GM18517 (cell line): Measurements from ENCODE around the gene POLR2C.

Source experiments
- ATAC-seq: cut with Tn5 transposase; IDR thresholded peaks from one replicate; pipeline ENCODE4 v1.9.1; 2021; ENCODE audit warnings: mild to moderate bottlenecking, moderate library complexity; ENCODE audit not compliant: unreplicated experiment

Gene POLR2C

DNA sequence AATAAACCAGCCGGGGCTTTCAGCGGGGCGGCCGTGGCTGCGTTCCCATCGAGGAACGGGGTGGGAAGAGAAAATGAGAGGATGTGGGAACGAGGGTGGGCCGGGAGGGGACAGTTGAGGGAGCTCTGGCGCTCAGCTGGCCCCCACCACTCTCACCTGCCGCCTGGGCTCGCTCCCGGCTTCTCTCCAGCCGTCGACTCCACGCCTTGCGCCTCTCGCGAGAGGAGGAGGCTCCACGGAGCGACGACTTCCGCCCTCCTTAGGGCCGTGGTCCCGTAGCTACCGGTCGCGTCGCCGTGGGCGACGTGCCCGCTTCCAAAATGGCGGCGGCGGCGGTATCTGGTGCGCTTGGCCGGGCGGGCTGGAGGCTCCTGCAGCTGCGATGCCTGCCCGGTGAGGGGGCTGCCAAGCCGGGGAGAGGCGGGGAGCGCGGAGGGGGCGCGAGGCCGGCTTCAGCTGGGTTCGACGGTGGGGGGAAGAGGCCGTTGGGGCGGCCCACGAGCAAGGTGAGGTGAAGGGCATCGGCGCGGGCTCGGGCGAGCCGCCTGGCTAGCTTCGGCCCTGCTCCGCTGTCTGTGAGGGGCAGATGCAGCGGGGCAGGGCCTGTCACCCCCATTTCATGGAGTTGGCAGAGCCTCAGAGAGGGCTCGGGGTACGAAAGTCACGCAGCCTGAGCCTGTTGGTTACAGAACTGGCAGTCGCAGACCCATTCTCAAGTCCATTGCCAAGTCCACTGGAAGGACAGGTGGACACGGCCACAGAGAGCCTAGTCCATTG lies 15.1 kb upstream of the POLR2C start, which contains the start of the genes CIAPIN1 and COQ9:
Gene CIAPIN1 (minus strand): TSS at position 200 of the 777 bp plus-strand sequence. CDS start 6,457 bp downstream, outside the sequence.
Gene COQ9 (plus strand): TSS at position 294 of the 777 bp plus-strand sequence. CDS start 27 bp downstream, at position 321.
- peak; percentile 78 for ATAC-seq

- no peak for ATAC-seq
Measured at GRCh38 chr16:57452021-57452420, 10.5 kb upstream of the POLR2C start.

GRCh38 chr16:57462978-57463362 lies 491 bp downstream of the POLR2C start:
- no peak for ATAC-seq

DNA sequence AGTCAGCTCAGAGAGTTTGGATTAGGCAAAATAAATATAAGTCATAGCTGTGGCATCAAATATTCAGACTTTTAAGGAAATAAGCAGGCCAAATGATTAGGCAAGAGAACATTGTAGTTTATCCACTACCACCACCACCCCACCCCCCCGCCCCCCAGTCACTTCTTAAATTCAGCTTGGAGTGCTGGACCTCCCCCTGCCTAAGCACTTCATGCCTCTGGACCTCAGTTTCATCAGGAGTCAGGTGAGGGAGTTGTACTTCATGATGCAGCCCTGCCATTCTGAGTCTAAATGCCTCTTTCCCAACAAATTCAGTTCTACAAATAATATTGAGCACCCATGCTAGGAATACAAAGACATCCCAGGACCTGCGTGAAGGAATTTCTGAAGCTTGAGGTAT lies 2.0 kb downstream of the POLR2C start:
- no peak for ATAC-seq

- no peak for ATAC-seq
Measured at GRCh38 chr16:57468346-57468745, 5.9 kb downstream of the POLR2C start.

- no peak for ATAC-seq
Measured at GRCh38 chr16:57469046-57469445, 6.6 kb downstream of the POLR2C start.

- no peak for ATAC-seq
Measured at GRCh38 chr16:57469917-57470470, 7.5 kb downstream of the POLR2C start.

GRCh38 chr16:57470711-57471110 lies 8.2 kb downstream of the POLR2C start:
- no peak for ATAC-seq

- ATAC-seq = no peak
Measured at GRCh38 chr16:57471209-57471608, 8.7 kb downstream of the POLR2C start.

DNA sequence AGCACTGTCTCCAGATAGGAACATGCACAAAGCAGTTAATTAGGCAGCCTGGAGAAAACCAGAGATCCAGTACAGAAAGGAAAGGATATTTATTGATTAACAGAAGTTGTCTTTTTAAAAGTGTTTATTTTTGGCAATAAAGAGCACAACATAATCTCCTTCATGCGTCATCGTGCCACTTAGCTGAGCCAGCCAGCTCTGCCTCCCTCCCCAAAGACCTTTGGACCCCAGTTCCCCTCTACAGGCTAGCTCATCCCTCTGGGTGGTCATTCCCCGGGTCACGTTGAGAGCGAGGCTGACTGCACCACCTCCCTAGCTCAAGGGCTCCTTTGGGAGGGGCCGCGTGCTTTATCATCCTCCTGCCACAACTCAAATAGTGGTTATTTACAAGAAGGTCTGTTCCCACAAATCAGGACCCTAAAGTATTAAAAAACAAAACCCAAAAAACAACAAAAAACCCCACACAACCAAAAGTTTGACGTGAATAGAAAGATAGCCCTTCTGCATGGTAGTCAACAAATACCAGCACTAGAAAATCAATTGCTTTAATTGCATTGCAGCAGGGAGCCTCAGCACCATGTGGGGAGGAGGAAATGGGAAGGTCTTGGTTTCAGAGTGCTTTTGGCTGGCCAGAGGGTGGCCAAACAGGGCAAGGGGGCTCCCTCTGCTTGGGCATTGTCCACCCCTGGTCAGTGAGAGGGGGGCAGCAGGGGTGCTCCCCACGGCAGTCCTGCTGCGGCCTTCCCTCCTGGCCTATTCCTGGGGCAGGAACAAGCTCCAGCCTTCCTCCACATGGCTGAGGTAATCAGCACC lies 9.6 kb downstream of the POLR2C start:
- no peak for ATAC-seq

GRCh38 chr16:57472665-57473060 lies 10.2 kb downstream of the POLR2C start:
- no peak for ATAC-seq

DNA sequence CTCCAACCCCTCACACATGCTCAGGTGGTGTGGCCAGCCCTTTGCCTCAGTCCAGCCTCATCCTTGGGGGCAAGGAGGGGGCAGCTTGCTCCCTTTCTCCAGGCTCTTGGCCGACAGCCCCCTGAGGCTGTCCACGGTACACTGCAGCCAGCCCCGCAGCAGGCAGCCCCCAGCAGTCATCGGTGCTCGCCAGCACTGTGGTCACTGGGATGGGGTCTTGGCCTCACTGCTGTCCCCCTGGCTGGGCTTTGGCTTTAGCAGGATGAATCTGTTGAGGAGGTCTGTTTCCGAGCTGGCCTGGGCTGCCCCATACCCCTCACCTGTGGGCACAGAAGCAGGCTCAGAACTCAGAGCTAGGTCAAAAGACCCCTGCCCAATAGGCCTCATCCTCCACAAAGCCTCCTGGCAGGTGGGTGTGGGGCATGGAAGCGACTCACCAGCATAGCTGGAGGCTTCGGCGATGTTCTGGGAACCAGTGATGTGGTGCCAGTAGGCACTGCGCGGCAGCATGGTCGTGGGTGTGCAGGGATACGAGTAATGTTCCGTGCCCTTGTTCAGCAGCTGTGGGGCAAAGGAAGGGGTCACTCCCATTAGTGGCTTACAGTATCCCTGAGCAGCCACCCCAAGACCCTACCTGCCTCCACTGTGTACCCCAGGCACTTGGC lies 10.8 kb downstream of the POLR2C start:
- ATAC-seq = no peak

DNA sequence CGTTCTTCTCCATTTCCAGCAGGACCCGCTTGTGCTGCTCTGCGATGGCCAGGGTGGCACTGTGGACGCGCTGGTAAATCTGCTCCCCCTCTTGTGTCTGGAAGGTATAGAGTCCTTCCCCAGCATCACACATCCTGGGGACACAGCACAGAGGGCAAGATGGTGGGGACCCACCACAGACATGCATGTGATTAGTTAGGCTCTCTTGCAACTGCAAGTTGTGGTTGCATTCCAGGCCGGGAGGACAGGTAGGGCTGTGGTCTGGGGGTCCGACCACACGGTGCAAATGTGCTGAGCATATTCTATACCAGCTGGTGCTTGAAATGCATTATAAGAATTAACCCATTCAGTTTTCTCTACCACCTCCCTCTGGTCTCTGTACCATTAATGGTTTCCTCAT lies 11.4 kb downstream of the POLR2C start:
- ATAC-seq = no peak

DNA sequence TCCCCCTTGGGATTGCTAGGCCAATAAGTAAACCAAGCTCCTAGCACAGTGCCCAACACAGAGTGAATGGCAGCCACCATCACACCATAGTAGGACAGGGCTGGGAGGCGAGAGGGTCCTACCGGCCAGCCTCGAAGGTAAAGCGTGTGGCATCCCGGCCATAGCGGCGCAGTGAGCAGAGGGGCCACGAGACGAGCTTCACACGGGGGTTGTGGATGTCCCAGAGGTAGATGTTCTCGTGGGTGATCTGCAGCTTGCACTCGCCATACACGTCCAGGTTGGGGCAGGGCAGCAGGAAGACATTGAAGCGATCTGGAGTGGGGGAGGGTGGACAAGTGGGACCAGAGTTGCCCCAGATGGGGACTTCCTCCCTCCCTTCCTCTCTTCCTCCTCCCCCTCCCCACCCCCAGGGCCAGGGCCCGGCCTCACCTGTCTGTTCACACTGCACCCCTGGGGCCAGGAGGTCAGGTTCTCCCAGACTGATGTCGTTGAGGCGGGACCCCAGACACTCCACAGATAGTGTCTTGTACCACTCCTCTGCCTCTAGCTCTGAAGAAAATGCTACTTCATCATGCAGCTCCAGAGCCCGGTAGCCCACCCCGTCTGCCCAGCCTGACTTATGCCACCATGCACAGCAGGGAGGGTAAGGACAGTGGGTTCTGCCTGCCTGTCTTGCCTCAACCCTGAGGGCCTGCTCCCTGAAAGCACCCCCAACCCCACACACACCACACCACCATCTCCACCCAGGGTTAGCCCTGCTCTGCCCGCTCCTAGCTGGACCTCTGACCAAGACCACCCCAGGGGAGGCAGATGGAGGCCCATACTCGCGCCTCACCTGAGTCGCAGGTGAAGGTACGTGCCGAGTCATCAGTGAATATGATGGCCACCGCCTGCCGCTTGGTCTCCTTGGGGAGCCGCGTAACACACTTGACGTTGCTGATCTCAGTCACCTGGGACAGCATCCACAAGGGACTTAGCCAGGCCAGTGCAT lies 12.5 kb downstream of the POLR2C start:
- ATAC-seq = no peak

DNA sequence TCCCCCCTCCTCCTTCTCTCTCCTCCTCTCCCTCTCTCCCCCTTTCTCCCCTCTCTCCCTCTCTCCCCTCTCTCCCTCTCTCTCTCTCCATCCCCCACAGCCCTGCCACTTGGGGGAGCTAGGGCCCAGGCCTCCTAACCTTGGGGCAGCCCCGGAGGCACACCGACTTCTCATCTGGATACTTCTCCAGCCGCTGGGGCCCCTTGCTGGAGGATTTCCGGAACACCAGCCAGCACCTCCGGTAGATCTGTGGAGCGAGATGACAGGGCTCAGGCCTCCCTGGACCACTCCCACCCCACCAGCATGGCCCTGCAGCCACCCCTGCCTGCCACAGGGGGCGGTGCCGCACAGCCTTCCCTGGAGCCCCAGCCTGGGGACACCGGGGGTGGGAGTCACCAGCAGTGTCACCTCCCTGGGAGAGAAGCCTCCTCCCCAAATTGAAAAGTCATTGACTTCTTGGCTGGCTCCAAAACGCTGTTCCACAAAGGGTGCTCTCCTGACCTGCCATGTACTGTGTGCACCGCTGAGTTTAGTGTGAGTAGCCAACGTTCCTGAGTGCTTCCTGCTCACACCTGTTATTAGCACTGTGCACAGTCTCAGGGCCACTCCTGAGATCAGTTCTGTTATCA lies 13.3 kb downstream of the POLR2C start:
- peak; percentile 64 for ATAC-seq

DNA sequence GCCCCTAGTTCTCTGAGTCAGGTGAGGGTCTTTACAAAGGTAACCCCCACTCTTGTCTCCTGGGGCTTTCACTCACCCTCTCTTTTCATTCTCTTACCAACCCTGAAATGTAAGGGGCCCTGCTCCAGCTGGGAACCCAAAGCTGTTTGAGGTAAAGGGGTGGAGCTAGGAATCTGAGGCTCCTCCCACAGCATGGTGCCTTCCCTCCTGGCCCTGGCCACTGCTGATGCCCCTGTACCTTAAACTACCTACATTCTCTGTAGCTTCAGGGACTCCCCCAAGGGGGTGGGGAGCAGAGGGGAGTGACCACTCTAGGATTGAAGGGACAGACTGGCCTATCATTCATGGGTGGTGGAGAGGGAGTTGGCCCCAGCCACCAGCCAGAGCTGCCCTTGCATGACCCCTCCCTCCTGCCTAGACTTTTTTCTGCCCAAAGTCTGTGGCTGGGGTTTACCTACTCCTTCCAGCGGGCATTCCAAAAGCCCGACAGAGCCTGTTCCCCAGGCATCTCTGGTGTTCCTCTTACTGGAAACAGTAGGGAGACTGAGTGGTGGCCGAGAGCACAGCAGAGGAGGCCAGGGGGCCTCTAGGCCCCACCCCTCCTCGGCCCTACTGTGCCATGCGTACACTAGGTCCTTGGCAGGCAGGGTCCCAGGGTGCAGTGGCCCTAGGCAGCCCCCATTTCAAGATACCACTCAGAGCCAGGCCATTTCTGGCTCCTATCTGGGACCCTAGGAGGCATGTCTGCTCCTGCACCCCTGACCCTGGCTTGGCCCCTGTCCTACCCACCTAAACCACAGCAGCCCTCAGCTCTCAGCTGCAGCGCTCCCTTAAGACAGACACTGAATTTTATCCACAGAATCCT lies 14.3 kb downstream of the POLR2C start:
- ATAC-seq = no peak

- no peak for ATAC-seq
Measured at GRCh38 chr16:57477531-57478202, 15.2 kb downstream of the POLR2C start.
